Measurements from ENCODE around the gene IGF2R.

IGF2R gene

GRCh38 chr6:160102956-160103824 is 134.3 kb downstream of the IGF2R start:
- TF ChIP-seq CTCF (IDR thresholded peaks at IDR 0.05; ENCODE audit: low read depth, low read length, missing control alignments): peak; percentile 54
- DNase-seq (ENCODE audit: low read depth): no peak
- H3K4me3 ChIP-seq (ENCODE audit: low read depth, low read length): no peak overlapping the region

GRCh38 chr6:160103825-160104100 is 134.9 kb downstream of the IGF2R start:
- no peak for DNase-seq (ENCODE audit: low read depth)
- TF ChIP-seq CTCF (IDR thresholded peaks at IDR 0.05; ENCODE audit: low read depth, low read length, missing control alignments): no peak
- no peak overlapping the region for H3K4me3 ChIP-seq (ENCODE audit: low read depth, low read length)

GRCh38 chr6:160104821-160105517 is 136.1 kb downstream of the IGF2R start:
- no peak overlapping the region for H3K4me3 ChIP-seq (ENCODE audit: low read depth, low read length)

GRCh38 chr6:160106010-160106409 is 137.1 kb downstream of the IGF2R start:
- TF ChIP-seq CTCF (IDR thresholded peaks at IDR 0.05; ENCODE audit: low read depth, low read length, missing control alignments): no peak
- no peak for DNase-seq (ENCODE audit: low read depth)
- no peak overlapping the region for H3K4me3 ChIP-seq (ENCODE audit: low read depth, low read length)

More at GRCh38 chr6:160104821-160105517, 136.1 kb downstream of the IGF2R start:
- DNase-seq (ENCODE audit: low read depth): no peak
- no peak for TF ChIP-seq CTCF (IDR thresholded peaks at IDR 0.05; ENCODE audit: low read depth, low read length, missing control alignments)

- H3K4me3 ChIP-seq (ENCODE audit: low read depth, low read length): no peak overlapping the region
- DNase-seq (ENCODE audit: low read depth): no peak
- TF ChIP-seq CTCF (IDR thresholded peaks at IDR 0.05; ENCODE audit: low read depth, low read length, missing control alignments): no peak
Observed at GRCh38 chr6:160106701-160107100, 137.8 kb downstream of the IGF2R start.

- DNase-seq (ENCODE audit: low read depth): no peak
- no peak overlapping the region for H3K4me3 ChIP-seq (ENCODE audit: low read depth, low read length)
- TF ChIP-seq CTCF (IDR thresholded peaks at IDR 0.05; ENCODE audit: low read depth, low read length, missing control alignments): no peak
Observed at GRCh38 chr6:160108077-160108476, 139.2 kb downstream of the IGF2R start.

All from GM12864 (cell line).